Measurements from ENCODE around the gene ARHGEF26.

Gene ARHGEF26

DNA sequence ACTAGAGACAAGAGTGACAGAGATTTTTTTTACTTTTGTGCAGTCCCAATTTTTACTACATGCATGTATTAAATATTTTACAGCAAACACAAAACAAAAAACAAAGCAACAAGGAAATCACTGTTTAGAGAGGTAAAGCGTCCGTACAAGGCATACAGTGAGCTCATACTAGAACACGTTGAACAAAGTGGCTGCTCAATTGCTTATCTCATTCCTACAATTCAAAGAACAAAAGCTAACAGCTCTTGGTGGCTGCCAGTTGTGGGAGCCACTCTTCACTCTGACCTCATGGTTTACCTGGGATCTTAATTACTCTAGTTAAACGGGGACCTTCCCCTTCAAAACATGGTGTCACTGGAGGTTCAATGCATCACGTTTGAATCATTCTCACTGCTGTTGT is 7.6 kb upstream of the ARHGEF26 start:
- no peak for DNase-seq (ENCODE audit: low read depth, low spot score)

DNA sequence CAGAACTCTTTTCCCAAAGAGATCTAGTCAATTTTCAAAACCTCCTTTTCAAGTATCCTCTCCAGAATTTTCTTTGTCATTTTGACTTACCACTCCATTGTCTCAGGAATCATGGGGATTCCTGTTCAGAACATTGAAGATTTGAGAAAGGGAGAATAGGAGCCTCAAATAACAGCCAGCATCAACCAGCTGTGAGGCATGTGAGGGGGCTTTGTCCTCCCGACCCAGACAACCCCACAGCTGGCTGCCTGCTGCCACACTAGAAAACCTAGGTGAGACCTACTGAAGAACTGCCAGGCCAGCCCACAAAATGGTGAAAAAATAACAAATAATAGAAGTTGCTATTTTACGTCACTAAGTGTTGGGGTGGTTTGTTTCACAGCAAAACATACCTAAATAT is 5.9 kb upstream of the ARHGEF26 start:
- no peak for DNase-seq (ENCODE audit: low read depth, low spot score)

DNA sequence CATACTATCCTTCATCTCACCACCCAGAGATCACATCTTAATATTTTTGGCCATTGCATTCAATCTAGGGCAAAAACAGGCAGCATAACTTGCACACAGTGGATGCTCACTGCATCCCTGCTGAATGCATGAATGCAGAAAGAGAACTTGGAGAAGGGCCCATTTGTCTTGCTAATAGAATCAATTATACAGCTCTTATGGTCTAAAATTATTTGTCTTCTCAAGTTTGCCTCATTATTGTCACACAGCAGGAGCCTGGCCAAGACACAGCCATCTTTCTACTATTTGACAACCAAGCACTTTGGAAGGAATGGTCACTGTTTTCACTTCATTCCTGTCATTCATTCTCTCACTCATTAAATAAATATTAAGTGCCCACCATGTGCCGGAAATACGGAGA is 1.2 kb upstream of the ARHGEF26 start:
- no peak for DNase-seq (ENCODE audit: low read depth, low spot score)

DNA sequence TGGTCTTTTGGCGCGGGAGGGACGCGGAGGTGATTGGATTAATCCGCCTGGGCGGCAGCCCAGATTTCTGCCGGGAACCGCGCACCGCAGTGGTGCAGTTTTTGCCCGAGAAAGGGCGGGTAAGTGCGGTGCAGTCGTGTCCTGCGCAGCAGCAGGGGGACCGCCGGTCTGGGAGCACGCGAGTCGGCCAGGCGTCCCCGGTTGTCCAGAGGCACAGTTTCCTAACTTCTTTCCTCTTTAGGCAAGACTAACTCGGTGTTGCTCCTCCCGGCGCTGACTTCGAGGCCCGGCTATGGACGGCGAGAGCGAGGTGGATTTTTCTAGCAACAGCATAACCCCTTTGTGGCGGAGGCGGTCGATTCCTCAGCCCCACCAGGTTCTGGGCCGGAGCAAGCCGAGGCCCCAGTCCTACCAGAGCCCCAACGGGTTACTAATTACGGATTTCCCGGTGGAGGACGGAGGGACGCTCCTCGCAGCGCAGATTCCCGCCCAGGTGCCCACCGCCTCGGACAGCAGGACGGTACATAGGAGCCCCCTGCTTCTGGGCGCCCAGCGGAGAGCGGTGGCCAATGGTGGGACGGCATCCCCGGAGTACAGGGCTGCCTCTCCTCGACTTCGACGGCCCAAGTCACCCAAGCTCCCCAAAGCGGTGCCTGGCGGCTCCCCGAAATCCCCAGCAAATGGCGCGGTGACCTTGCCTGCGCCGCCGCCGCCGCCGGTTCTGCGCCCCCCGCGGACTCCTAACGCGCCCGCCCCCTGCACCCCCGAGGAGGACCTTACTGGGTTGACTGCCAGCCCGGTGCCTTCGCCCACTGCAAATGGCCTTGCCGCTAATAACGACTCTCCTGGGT is 736 bp downstream of the ARHGEF26 start:
- DNase-seq (ENCODE audit: low read depth, low spot score) = no peak

DNA sequence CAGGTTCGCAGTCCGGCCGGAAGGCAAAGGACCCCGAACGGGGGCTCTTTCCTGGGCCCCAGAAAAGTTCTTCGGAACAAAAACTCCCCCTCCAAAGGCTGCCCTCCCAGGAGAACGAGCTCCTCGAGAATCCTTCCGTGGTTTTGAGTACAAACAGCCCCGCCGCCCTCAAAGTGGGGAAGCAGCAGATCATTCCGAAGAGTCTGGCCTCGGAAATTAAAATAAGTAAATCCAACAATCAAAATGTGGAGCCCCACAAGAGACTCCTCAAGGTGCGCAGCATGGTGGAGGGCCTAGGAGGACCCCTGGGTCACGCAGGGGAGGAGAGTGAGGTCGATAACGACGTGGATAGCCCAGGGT is 1.3 kb downstream of the ARHGEF26 start:
- DNase-seq (ENCODE audit: low read depth, low spot score) = no peak

DNA sequence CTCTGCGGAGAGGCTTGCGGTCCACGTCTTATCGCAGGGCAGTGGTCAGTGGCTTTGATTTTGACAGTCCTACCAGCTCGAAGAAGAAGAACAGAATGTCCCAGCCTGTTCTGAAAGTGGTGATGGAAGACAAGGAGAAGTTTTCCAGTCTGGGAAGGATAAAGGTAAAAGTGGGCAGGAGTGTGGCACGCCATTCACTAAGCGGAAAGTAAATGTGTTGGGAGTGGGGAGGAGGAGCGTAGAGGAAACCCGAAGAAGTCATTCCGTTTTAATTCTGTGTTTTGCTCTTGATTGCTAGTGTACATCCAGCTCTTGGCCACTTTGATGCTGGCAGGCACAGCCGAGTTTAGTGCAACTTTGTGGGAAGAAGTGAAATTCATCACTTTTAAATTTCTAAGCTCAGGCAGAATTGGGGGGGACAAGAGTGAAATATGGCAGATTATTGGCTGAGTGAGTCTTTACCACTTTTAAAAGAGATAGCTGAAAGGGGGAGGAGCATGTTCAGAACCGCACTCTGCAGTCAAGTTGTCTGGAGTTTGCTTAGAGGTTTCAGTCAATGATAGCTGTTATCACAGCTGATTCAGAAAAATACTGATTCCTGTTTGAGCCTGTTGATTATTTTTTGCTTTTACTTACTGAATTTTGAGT is 1.8 kb downstream of the ARHGEF26 start:
- DNase-seq (ENCODE audit: low read depth, low spot score) = no peak

DNA sequence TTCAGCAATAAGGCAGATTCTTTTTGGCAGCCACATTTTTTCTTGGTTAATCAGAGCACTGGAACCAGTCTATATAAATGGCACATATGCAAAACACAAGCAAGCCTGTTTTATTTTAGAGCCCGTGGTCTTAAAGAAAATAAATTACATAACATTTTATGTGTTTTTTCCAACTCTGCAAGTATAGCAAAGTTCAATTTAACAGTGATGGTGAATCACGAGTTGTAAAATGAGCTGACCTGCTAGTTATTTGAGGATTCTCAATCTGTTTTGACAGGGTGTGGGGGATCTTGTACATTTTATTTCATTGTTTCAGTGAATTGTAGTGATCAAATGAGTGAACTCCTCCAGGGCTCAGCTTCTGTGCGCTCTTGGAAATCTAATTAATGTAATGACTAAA is 2.7 kb downstream of the ARHGEF26 start:
- no peak for DNase-seq (ENCODE audit: low read depth, low spot score)

DNA sequence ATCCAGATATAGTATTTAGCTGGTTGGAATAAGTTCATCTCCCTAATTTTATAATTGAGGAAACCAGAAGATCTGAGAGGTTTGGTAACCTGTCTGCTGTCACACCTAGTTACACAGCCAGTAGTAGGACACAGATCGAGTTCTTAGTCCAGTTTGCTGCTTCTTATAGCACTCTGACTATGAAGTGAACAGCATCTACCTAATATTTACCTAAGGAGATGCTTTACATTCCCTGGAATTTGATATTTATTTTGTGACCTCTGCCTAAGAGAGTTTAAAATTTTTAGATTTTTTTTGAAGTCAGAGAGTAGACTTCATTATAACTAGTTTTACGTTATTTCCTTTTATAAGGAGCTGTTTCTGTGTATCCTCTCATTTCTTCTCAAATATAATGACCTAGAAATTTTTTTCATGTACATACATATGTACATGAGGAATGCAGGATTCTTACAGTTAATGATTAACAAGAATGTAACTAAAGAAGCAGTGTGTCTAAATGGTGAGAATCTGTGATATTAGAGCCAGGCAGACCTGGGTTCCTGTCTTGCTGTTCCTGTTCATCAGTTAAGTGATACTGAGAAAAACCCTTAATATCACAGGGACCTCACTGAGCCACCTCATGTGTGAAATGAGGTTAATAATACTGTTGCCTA is 4.3 kb downstream of the ARHGEF26 start:
- no peak for DNase-seq (ENCODE audit: low read depth, low spot score)

DNA sequence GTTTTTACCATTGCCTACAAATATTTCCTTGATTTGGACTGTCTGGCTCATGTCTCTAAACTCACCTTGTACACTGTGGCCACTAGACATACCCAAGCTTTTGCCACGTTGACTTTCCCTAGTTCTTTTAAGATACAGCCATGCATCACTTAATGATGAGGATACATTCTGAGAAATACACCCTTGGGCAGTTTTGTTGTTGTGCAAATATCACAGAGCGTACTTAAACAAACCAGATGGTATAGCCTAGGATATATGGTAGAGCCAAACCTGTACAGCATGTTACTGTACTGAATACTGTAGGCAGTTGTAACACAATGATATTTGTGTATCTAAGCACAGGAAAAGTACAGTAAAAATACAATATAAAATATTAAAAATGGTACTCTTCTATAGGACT is 5.5 kb downstream of the ARHGEF26 start:
- no peak for DNase-seq (ENCODE audit: low read depth, low spot score)

DNA sequence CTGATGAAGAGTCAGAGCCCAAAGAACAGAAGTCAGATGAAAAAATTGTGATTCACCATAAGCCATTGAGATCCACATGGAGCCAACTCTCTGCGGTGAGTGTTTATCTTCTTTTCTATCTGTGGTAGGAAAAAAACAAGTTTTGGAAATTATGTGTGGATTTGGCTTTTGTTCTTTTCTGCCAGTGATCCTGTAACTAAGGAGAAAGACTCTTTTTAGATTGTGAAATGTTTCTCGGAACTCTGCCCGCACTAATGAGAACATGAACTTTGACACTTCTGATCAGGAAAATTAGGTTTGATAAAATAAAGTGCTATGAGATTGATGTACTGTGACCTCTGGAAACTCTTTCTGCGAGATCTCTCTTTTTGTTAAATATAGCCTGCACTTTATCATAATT is 8.4 kb downstream of the ARHGEF26 start:
- no peak for DNase-seq (ENCODE audit: low read depth, low spot score)

DNA sequence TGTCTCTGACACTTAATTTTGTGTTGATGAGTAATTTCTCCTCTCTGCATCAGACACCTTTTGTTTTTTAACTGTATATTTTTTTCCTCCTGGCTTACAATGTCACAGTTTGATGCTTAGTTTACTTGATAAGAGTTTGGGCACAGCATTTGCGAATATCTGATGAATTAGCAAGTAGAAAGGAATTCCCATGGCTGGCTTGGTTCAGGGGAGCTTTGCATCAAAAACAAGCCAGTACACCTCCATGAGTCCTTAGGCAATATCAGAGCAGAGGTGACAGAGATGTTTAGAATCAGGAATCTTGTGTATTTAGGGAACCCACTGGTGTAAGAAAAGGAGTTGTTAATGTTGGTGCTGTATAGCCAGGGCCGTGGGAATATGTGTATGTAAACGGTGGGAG is 9.3 kb downstream of the ARHGEF26 start:
- no peak for DNase-seq (ENCODE audit: low read depth, low spot score)

DNA sequence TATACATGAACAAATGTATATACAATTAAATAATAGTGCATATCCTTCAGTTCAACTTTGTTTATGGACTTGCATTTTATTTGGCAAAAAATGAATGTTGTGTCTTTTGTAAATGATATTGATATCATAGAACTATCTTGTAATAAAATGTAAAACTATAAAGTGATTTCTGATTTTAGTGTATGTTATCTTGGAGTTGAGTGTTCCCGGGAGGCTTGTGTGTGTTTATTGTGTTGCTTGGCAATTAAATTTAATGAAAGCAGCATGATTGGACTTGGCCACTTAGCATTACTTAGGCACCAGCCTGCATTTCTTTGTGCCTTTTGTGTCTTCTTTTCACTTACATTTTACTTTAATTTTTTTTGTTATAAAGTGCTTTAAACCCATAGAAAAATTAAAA is 10.6 kb downstream of the ARHGEF26 start:
- DNase-seq (ENCODE audit: low read depth, low spot score) = no peak

DNA sequence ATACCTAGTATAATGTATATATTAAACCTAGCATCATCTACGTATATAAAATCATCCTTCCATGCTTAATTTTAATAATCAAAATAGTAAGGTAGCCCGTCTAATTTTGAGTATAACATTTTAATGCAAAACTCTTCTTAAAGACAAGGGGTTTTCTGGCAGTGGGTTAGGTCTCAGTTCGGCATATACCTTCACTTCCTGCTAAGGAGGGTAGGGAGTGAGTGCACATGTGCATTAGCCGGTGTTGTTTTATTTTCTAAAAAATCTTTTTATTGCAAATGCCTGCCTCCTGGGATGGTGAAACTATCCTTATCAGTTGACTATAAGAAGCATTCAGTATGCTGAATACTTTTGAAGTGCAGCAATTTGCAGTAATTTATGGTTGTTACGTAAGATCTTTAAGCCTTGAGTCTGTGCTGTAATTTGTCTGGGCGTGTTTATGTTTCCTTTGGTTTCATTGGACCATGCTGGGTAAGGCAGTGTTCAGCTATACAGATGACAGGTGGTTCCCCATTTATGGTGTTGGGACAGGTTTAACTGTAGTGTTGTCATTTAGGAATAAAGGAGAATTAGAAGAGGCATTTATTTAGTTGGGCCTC is 11.7 kb downstream of the ARHGEF26 start:
- no peak for DNase-seq (ENCODE audit: low read depth, low spot score)

DNA sequence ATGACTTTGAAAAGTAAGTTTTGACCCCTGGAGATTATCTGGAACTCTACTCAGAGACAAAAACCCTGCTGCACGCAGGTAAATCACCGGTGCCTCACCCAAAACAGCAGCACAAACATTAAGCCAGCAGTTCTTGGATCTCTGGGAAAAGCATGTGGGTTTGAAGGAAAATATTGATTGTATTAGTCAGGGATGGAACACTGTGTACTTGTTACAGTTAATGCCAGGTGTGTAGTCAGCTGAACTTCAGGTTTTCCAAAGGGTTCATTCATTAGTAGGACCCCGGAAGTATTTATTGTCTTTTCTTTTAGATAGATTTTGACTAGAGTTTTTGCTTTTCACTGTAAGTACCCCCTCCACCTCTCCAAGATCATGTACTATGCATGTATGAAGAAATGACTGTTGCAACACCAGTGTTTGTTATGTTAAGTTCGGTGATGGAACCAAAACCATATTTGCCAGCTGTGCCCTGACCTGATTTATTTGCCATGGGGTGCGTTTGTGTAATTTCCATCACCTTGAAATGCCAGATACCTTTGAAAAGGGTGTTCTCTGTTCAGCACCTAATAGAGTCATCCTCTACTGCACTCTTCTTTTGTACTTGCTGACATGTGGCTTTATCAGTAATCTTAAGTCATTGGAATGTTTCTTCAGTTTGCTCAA is 14.5 kb downstream of the ARHGEF26 start:
- DNase-seq (ENCODE audit: low read depth, low spot score) = no peak

DNA sequence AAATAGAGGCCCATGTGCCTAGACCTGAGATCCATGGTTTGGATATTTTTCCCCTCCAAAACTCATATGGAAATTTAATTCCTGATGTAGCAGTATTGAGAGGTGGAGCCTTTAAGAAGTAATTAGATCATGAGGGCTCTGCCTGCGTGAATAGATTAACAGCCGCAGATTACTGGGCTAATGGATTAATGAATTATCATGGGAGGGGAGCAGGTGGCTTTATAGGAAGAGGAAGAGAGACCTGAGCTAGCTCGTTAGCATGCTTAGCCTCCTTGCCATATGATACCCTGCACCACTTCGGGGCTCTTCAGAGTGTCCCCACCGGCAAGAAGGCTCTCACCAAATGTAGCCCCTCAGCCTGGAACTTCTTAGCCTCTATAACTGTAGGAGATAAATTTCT is 15.8 kb downstream of the ARHGEF26 start:
- DNase-seq (ENCODE audit: low read depth, low spot score) = no peak

DNA sequence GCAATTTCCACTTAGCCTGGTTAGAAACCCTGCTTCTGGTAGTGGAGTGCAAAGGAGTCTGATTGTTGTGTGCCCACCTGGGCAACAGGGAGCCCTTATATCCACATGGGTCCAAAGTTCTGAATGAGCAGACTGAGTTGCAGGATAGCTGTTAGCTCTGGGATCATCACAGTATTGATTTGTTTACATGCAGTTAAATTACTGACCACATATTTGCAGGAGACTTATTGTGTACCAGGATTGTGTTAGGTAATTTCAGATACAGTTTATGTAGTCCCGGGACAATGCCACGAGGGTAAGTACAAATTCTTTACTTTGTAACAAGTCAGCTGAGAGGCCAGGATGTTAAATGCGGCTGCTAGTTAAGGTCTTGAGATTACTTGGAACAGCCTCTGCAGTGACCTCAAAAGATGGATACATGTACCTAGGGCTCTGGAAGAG is 18.8 kb downstream of the ARHGEF26 start:
- DNase-seq (ENCODE audit: low read depth, low spot score) = no peak

DNA sequence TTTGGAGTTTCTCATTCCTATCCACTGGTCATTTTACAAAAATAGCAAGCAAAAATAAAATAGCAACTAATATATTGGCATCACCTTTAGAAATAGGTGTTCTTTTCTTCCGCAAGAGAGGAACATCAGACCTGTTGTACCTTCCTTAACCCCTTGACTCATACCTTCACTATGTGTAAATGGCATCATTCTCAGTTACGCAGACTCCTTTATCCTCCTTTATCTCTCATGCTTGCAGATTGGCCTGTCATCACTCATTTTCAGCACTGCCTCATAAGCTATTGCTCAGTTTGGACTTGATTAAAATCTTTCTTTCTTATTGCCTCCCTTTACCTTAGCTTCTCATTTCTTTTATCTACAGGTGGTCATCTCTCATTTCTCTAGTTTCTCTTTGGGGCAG is 21.4 kb downstream of the ARHGEF26 start:
- DNase-seq (ENCODE audit: low read depth, low spot score) = no peak

DNA sequence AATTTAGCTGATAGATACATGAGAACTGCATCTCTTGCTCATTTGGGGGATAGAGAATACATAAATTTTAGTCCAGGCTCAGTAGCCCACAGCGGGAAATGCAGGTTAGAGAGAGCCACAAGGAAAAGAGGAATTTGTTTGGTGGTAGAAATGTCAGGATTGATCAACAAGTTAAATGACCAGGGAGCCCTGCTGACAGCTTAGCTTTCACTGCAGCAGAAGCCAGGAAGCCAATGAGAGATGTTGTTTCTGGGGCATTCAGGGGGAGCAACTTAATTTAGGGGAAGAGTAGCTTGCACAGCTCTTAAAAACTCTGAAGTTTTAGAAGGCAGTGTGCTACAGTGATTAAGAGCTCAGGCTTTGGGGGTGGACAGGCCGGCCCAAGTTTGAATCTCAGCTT is 22.7 kb downstream of the ARHGEF26 start:
- no peak for DNase-seq (ENCODE audit: low read depth, low spot score)

DNA sequence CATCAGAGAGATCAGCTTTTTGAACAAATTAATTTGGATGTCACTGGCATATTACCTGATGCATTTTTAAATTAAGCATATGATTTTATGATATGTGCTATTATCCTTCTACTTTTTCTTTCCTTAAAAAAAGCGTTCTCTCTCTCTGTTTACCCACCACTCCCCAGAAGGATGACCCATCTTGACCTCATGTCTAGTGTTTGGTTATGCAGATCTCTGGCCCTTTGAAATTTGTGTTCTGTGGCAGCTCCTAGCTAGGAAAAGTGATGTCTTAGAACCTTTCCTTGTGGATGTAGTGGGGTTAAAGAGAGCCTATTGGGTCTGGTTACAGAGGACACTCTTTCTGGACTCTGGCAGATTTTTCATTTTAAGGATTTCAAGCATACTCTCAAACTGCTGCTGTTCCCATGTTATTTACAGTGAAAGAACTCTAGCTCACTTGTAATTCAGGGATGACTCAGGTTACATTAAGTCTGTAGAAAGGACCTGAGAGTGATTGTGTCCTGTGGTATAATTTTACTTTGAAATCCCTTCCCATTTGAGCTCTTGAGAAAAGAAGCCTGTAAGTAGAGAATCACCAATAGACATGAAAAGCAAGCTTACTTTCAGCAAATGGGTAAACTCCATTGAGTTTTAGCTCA is 23.8 kb downstream of the ARHGEF26 start:
- DNase-seq (ENCODE audit: low read depth, low spot score) = no peak

DNA sequence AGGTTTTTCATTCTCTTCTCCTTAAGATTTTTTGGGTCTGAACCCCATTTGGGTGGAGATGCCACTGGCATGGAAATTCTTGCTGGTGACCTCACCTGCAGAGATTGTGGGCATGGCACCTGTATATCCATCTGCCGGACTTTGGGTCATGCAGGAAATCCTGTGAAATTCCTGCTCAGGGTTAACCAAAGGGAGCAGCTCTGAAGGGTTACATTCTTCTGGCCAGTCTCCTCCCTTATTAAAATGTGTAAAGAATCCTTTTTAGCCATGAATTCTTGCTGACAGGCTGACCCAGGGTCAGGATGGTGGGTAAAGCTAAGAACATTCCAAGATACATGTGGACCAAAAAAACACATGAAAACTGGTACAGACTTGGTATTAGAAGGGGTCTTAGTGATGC is 27.4 kb downstream of the ARHGEF26 start:
- no peak for DNase-seq (ENCODE audit: low read depth, low spot score)

DNA sequence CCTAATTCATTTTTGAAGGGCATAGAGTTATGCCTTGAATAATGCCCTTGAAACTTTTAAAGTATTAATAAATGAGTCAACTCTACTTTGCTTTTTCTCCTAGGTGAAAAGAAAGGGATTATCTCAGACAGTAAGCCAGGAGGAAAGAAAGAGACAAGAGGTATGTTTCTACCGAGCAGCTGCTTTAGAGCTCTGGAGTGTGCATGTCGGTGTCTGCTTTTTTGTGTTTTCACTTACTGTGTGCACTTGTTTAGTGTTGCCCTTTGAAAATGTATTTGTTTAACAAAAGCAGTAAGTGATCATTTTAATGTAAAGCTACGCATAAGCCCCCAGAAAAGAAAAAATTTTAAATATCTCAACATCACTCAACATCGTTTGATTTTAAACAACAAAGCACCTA is 28.1 kb downstream of the ARHGEF26 start:
- DNase-seq (ENCODE audit: low read depth, low spot score) = no peak

DNA sequence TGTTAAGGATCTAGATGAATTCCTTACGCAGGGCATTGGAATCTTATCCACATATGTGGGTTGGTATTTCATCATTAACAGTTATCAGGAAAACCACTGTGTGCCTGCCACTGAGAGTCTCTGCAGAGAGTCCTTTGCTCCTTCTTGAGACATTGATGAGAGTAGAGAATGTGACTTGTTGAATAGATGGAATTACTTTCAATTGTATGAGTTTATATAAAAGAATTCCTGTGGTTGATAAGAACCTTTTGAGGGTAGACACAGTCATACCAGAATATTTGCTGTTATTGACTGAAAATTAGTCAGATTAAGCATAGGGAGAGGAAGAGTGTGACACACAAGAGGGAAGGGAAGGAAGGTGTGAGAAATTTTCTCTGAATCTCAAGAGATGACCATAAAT is 30.8 kb downstream of the ARHGEF26 start:
- DNase-seq (ENCODE audit: low read depth, low spot score) = no peak
